ENCODE results near the gene HAVCR1. TPM values are rescaled to one million over a fixed set of nuclear protein-coding genes. Genes with fewer than 3 reads are reported as not detected.
"Not testable (repeated sequence)": the region's sequence is repeated elsewhere in the genome, so short reads cannot be mapped to it uniquely, and the experiment has no call there.

HAVCR1 gene
- total RNA-seq, 1 donor from 2014 or later = not detected

DNA sequence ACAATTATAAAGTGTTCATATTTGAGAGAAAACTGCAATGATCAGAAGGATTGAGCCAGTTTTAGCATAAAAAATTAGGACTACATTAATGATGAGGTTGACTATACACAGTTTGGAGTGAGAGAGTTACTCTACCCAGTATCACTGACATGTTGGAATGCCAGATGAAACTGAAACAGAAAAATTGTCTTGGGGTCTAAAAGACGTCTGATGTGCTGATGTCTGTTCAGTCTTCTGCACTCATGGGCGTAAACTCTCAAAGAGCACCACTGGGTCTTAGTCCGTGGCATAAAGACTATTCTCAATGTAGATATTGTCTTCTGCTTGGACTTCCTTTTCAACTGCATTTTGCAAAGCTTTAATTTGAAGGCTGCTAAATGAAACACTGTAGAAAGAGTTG lies 29.5 kb downstream of the HAVCR1 start:
- Histone ChIP-seq H3K4me3 (no peak overlapping the region), H3K4me1 (no peaks in the 10 kb centered on the region), H3K9me3 (no peaks in the 10 kb centered on the region), H3K27ac (no peak overlapping the region), H3K36me3 (no peaks in the 10 kb centered on the region), H3K27me3 (no peaks in the 10 kb centered on the region)
- DNase-seq (no peak), ATAC-seq (no peak)
- TF ChIP-seq, protein P1, sequence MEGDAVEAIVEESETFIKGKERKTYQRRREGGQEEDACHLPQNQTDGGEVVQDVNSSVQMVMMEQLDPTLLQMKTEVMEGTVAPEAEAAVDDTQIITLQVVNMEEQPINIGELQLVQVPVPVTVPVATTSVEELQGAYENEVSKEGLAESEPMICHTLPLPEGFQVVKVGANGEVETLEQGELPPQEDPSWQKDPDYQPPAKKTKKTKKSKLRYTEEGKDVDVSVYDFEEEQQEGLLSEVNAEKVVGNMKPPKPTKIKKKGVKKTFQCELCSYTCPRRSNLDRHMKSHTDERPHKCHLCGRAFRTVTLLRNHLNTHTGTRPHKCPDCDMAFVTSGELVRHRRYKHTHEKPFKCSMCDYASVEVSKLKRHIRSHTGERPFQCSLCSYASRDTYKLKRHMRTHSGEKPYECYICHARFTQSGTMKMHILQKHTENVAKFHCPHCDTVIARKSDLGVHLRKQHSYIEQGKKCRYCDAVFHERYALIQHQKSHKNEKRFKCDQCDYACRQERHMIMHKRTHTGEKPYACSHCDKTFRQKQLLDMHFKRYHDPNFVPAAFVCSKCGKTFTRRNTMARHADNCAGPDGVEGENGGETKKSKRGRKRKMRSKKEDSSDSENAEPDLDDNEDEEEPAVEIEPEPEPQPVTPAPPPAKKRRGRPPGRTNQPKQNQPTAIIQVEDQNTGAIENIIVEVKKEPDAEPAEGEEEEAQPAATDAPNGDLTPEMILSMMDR (IDR thresholded peaks at IDR 0.05) = no peak
- intact Hi-C loops (cut with DNase I) = no loop called here

DNA sequence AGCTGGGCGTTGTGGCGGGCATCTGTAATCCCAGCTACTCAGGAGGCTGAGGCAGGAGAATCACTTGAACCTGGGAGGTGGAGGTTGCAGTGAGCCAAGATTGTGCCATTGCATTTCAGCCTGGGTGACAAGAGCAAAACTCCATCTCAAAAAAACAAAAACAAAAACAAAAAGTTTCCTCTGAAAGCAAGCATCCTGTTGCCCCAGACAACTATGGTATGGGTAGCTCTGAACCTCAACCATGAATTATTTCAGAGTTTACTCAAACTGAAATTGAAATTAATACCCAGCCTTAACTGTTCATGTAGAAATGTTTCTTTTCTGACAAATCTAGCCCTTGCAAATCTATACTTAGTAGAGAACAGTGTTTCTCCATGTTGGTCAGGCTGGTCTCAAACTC lies 31.3 kb downstream of the HAVCR1 start:
- DNase-seq; ATAC-seq; H3K4me3 ChIP-seq; H3K4me1 ChIP-seq; H3K9me3 ChIP-seq; H3K27ac ChIP-seq; intact Hi-C loops (cut with DNase I); H3K27me3 ChIP-seq; H3K36me3 ChIP-seq: not testable (repeated sequence)

DNA sequence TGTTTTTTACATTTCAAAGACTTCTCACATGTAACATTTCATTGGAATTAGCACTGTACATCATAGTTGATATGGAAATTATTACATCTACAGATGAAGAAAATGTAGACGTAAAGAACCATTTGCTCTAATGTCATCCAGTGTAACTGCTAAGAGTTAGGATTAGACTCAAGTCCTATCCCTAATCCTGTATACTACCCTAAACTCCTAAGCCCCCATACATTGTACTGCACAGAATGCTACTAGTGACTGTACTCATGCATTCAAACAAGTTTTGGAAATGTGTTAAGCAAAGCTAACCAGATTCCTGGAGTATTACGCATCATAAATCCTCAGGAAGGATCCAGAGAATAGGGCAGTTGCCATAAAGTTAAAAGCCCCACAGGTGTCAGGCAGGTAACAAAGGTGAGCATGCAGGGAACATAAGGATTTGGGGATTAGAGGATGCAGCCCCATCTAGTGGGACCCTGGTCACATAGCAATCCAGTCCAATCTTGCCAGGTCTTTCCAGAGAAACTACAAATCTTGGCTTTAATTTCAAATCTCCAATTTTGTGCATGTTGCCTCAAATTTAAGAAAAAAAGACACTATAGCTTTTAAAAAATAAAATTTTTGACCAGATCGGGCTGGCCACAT lies 32.0 kb downstream of the HAVCR1 start:
- Histone ChIP-seq H3K27me3 (no peaks in the 10 kb centered on the region), H3K4me1 (no peaks in the 10 kb centered on the region), H3K27ac (no peak overlapping the region), H3K4me3 (no peak overlapping the region), H3K9me3 (no peaks in the 10 kb centered on the region), H3K36me3 (no peaks in the 10 kb centered on the region)
- ATAC-seq (peak; percentile 46), DNase-seq (no peak)
- TF ChIP-seq, protein P1 (IDR thresholded peaks at IDR 0.05) = peak; percentile 47
- intact Hi-C loops (cut with DNase I) = no loop called here

DNA sequence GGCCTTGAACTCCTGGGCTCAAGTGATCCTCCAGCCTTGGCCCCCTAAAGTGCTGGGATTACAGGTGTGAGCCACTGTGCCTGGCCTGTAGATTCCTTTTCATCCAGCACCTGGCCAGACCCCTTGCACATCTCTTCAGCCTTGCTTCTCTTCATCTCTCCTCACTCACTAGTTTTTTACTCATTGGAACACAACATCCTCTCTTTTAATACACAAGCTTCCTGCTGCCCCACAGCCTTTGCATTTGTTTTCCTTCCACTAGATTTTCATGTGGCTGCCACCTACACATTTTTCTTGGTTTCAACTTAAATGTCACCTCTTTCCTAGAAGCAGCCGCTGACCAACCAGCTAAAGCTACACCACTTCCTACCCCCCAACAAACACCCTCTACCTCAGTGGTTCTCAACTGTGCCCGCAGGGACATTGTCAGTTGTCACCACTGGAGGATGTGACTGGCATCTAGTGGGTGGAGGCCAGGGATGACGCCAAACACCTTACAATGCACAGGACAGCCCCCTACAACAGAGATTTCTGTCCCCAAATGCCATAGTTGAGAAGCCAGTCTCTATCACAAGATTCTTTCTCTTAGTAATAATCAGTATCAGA lies 33.7 kb downstream of the HAVCR1 start:
- Histone ChIP-seq H3K4me3 (no peak overlapping the region), H3K27me3 (no peaks in the 10 kb centered on the region), H3K4me1 (no peaks in the 10 kb centered on the region), H3K27ac (no peak overlapping the region), H3K36me3 (no peaks in the 10 kb centered on the region), H3K9me3 (no peaks in the 10 kb centered on the region)
- TF ChIP-seq, protein P1 (IDR thresholded peaks at IDR 0.05) = no peak
- DNase-seq (no peak), ATAC-seq (peak; percentile 72)
- intact Hi-C loops (cut with DNase I) = no loop called here

DNA sequence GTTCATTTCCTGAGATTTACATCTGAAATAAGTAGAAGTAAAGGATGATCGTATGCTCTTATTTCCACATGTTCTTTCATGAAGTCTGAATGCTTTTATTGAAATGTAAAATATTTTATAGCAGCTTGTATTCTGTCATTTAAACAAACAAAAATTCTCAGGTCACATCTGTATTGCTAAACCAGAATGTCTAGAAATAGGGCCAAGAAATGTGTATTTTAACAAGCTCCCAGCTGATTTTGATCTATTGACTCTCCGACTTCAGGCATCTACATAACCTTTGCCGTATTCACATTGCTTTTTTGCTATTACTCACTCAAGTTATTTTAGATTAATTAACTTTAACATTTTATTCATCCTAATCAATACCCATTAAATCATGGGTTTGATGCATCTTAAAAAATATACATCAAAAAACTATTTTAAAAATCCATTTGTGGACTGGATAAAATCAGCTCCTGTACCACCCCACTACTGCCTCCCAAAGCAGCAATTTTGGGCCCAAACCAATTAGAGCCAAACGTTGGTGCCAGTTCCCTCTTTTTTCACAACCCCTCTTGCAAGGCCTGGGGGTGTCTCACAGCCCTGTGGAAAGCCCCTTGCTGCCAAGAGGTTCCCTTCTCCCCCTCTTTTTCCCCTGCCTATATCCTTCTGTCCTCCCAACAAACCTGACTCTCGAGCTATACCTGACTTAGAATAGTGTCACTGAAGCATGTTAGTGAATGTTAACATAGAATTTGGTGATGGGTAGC lies 34.5 kb downstream of the HAVCR1 start:
- intact Hi-C loops (cut with DNase I) = no loop called here
- ATAC-seq = no peak
- no peak overlapping the region for H3K27ac ChIP-seq

More for the DNA sequence above, 34.5 kb downstream of the HAVCR1 start:
- TF ChIP-seq, protein P1 (IDR thresholded peaks at IDR 0.05) = no peak
- no peaks in the 10 kb centered on the region for H3K36me3 ChIP-seq
- H3K4me3 ChIP-seq = no peak overlapping the region
- H3K4me1 ChIP-seq = no peaks in the 10 kb centered on the region
- no peaks in the 10 kb centered on the region for H3K9me3 ChIP-seq
- H3K27me3 ChIP-seq = no peaks in the 10 kb centered on the region
- no peak for DNase-seq
